HG02759 (cell line): ENCODE results near the gene CDRT15.
"Not testable (repeated sequence)": the region's sequence is repeated elsewhere in the genome, so short reads cannot be mapped to it uniquely, and the experiment has no call there.

Source experiments
- ATAC-seq: cut with Tn5 transposase; IDR thresholded peaks from one replicate; pipeline ENCODE4 v1.9.1; 2021; ENCODE audit warnings: mild to moderate bottlenecking, moderate library complexity; ENCODE audit not compliant: unreplicated experiment

Gene CDRT15

DNA sequence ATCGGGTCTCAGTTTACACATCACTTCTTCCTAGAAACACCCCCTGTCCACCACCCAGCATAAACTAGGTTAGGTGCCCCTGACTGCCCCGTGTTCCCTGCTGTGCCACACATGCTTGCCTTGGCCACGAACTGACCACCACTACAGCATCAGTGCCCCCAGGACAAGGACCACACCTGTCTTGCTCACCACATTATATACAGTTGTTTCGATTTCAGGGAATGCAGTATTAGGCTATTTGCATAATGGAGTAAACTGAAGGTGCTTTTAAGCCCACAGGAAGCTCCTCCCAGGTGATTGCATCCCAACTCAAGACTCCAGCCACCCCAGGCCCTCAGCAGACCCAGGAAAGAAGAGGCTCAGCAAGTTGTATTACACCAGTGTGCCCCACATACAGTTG lies 50.2 kb downstream of the CDRT15 start:
- not testable (repeated sequence) for ATAC-seq
